Uterus (tissue), 2 donors: ENCODE results near the gene SLC36A2.
"Not testable (repeated sequence)": the region's sequence is repeated elsewhere in the genome, so short reads cannot be mapped to it uniquely, and the experiment has no call there.

Source experiments
- CTCF ChIP-seq, 4 experiments: fragments of 200-600 bp in 2 of 4; fragments of 450-650 bp in 2 of 4; sonication (generic) in 2 of 4; IDR thresholded peaks; one replicate each; pipeline ENCODE4 v1.5.1; 2016 to 2019; ENCODE audit warnings: antibody characterized with exemption in 4 of 4, mild to moderate bottlenecking in 2 of 4, moderate library complexity in 1 of 4
- POLR2A ChIP-seq, 2 donors: fragments of 450-650 bp; IDR thresholded peaks; one replicate each; pipeline ENCODE4 v1.6.1; 2016; ENCODE audit warnings: antibody characterized with exemption in 2 of 2, mild to moderate bottlenecking in 1 of 2, moderate library complexity in 1 of 2

GRCh38 chr5:151309821-151310220 is 37.5 kb downstream of the SLC36A2 start:
- TF ChIP-seq CTCF, POLR2A (IDR thresholded peaks at IDR 0.05): not testable (repeated sequence)
